K562 (cell line): ENCODE measurements around the gene SLC5A12. TPM values are rescaled to one million over a fixed set of nuclear protein-coding genes. Genes with fewer than 3 reads are reported as not detected.

ENCODE experiments used
- ATAC-seq: fragments of 200-7000 bp; cut with Tn5 transposase; 3 replicates; pipeline ENCODE4 v1.9.1; 2020; ENCODE audit warnings: moderate library complexity
- BruUV-seq: library from RNA; stranded (reverse); fragments of 400-500 nt; replicated peaks from 2 replicates; lab custom pipeline; 2021; lab: Mats Ljungman, UMichigan
- CTCF ChIA-PET: fragments of 300-600 bp; formaldehyde crosslinking; extraction: SDS; loops from one replicate; lab custom pipeline; 2021; ENCODE audit warnings: low intra/inter-chr PET ratio; lab: Yijun Ruan, JAX
- POLR2A ChIA-PET: fragments of 300-600, 350-650 bp; sonication (Branson Sonifier 250); formaldehyde crosslinking; extraction: SDS; loops from one replicate; lab custom pipeline; 2021; ENCODE audit warnings: antibody characterized with exemption, inconsistent platforms; lab: Yijun Ruan, JAX
- DNase-seq, 4 experiments: peaks; one replicate each; pipeline versions ENCODE4 v3.0.0 to v3.0.0-alpha.2; 2011 to 2018; ENCODE audit warnings: low spot score in 3 of 4, mixed read lengths in 3 of 4; ENCODE audit errors: extremely low read depth in 1 of 4
- FAIRE-seq: peaks from 2 replicates; lab custom pipeline; 2011; peaks lifted over from hg19 to GRCh38; lab: Jason Lieb, UNC
- H2AFZ ChIP-seq: 2 replicates; pipeline ENCODE4 v1.6.0; 2011; ENCODE audit warnings: low read depth, low read length, control low read depth, inconsistent platforms
- H3K27ac ChIP-seq: fragments of 200-600 bp; 3 replicates; pipeline ENCODE4 v1.8.0; 2011; ENCODE audit warnings: low read depth, mild to moderate bottlenecking, control low read depth, inconsistent platforms, low read length, moderate library complexity, mixed read lengths; ENCODE audit errors: extremely low read depth
- H3K27me3 ChIP-seq, 2 experiments: fragments of 300-600 bp in 1 of 2; 2 replicates in 1 of 2; 3 replicates in 1 of 2; pipeline versions ENCODE4 v1.6.0 to v1.8.0; 2011; ENCODE audit warnings: inconsistent platforms in 2 of 2, low read length in 2 of 2, mild to moderate bottlenecking in 1 of 2, mixed read lengths in 1 of 2, moderate library complexity in 1 of 2; ENCODE audit not compliant: control insufficient read depth in 2 of 2, insufficient read depth in 2 of 2
- H3K36me3 ChIP-seq: fragments of 300-600 bp; 3 replicates; pipeline ENCODE4 v1.8.0; 2011; ENCODE audit warnings: mild to moderate bottlenecking, low read length, inconsistent platforms; ENCODE audit not compliant: control insufficient read depth, insufficient read depth
- H3K4me1 ChIP-seq, 2 experiments: fragments of 200-600 bp in 1 of 2; replicated peaks in 1 of 2; 2 replicates in 1 of 2; 3 replicates in 1 of 2; pipeline versions ENCODE4 v1.5.1 to v1.8.0; 2011; ENCODE audit warnings: inconsistent platforms in 2 of 2, low read length in 2 of 2, mild to moderate bottlenecking in 1 of 2, mixed read lengths in 1 of 2, moderate library complexity in 1 of 2; ENCODE audit not compliant: control insufficient read depth in 2 of 2, insufficient read depth in 2 of 2
- H3K4me2 ChIP-seq: 2 replicates; pipeline ENCODE4 v1.6.1; 2011; ENCODE audit warnings: low read length, control low read depth, inconsistent platforms, mixed read lengths; ENCODE audit not compliant: insufficient read depth
- H3K4me3 ChIP-seq: fragments of 200-600 bp; sonication (generic), shearing (Covaris generic); 2 replicates; pipeline ENCODE4 v1.5.1; 2016; ENCODE audit warnings: control low read depth, inconsistent platforms
- H3K79me2 ChIP-seq: fragments of 200-600 bp; 3 replicates; pipeline ENCODE4 v1.8.0; 2011; ENCODE audit warnings: low read length, inconsistent platforms; ENCODE audit not compliant: control insufficient read depth, insufficient read depth
- H3K9ac ChIP-seq, 2 experiments: 2 replicates each; pipeline versions ENCODE4 v1.6.0 to v1.6.1; 2011; ENCODE audit warnings: low read depth in 2 of 2, low read length in 2 of 2, control low read depth in 1 of 2, inconsistent platforms in 1 of 2, mild to moderate bottlenecking in 1 of 2, mixed read lengths in 1 of 2; ENCODE audit not compliant: insufficient read depth in 1 of 2
- H3K9me1 ChIP-seq: one replicate; pipeline ENCODE4 v1.6.0; 2011; ENCODE audit warnings: inconsistent platforms, mild to moderate bottlenecking, low read length, moderate library complexity; ENCODE audit not compliant: control insufficient read depth, insufficient read depth
- H3K9me3 ChIP-seq: replicated peaks from 2 replicates; pipeline ENCODE4 v1.5.1; 2011; ENCODE audit warnings: low read depth, low read length, inconsistent platforms; ENCODE audit not compliant: control insufficient read depth, insufficient read depth
- H4K20me1 ChIP-seq: replicated peaks from 2 replicates; pipeline ENCODE4 v1.6.1; 2011; ENCODE audit warnings: low read length, inconsistent platforms, mixed read lengths; ENCODE audit not compliant: control insufficient read depth, insufficient read depth
- EP300 ChIP-seq: IDR thresholded peaks from 2 replicates; pipeline ENCODE4 v1.6.1; 2012; ENCODE audit warnings: low read length, improper control_type of control experiment
- JUND ChIP-seq, 2 experiments: IDR thresholded peaks; 2 replicates in 1 of 2; 3 replicates in 1 of 2; pipeline ENCODE4 v1.6.1; 2011; ENCODE audit warnings: borderline replicate concordance in 2 of 2, low read depth in 2 of 2, low read length in 2 of 2, improper control_type of control experiment in 1 of 2, missing biosample characterization in 1 of 2, missing genetic modification characterization in 1 of 2, missing genetic modification reagents in 1 of 2
- LCOR ChIP-seq: sonication (generic); formaldehyde crosslinking; IDR thresholded peaks from 2 replicates; pipeline ENCODE4 v1.8.0; 2022; ENCODE audit warnings: mild to moderate bottlenecking, missing genetic modification reagents
- MEF2D ChIP-seq: conservative IDR thresholded peaks from 2 replicates; pipeline ENCODE4 v1.6.1; 2016; ENCODE audit warnings: low read depth, missing genetic modification characterization, missing compliant biosample characterization
- NCOA4 ChIP-seq: fragments of 450-650 bp; IDR thresholded peaks from 2 replicates; pipeline ENCODE4 v1.6.1; 2018; ENCODE audit warnings: mild to moderate bottlenecking; ENCODE audit not compliant: partially characterized antibody
- RBM15 ChIP-seq: fragments of 200-400 bp; formaldehyde crosslinking; IDR thresholded peaks from 2 replicates; pipeline ENCODE4 v1.6.1; 2018; ENCODE audit warnings: mild to moderate bottlenecking, low read length, moderate library complexity; ENCODE audit not compliant: insufficient read depth
- SREBF1 ChIP-seq: fragments of 150-350 bp; IDR thresholded peaks from 2 replicates; pipeline ENCODE4 v1.6.1; 2014; ENCODE audit warnings: antibody characterized with exemption, low read depth, low read length, borderline replicate concordance
- ZNF561 ChIP-seq: fragments of 450-650 bp; formaldehyde crosslinking; conservative IDR thresholded peaks from 2 replicates; pipeline ENCODE4 v1.4.0; 2020; ENCODE audit warnings: mild to moderate bottlenecking, moderate library complexity
- WGBS: fragments of 100-300 bp; shearing (Covaris generic); methylation state at CpG from one replicate; pipeline ENCODE4 v1.1.6; 2016; ENCODE audit warnings: low coverage, mixed read lengths; ENCODE audit not compliant: insufficient coverage; ENCODE audit errors: missing lambda C conversion rate; 5-methylcytosine and 5-hydroxymethylcytosine counted together
- in situ Hi-C: fragments of 300-500 bp; cut with MboI; formaldehyde crosslinking; loops from 4 replicates; pipeline ENCODE4 v1.15.0; 2018; ENCODE audit warnings: inconsistent platforms, mixed read lengths
- intact Hi-C: fragments of 100-400 bp; cut with micrococcal nuclease; formaldehyde crosslinking; loops from 2 replicates; pipeline ENCODE4 v1.14.2; 2022
- polyA plus RNA-seq, 8 experiments: library from polyadenylated mRNA; depleted of rRNA in 4 of 8; stranded (reverse) in 5 of 8; unstranded in 3 of 8; fragments of >200 nt; fragmentation: Nextera tagmentation in 2 of 8; fragmentation: Illumina TruSeq in 1 of 8; extraction: Ambion mirVana in 2 of 8; extraction: Trizol in 1 of 8; gene quantifications; 2 replicates each; pipeline versions ENCODE4 v1.2.1 to v1.2.3, GENCODE V29; 2011 to 2014; ENCODE audit warnings: inconsistent platforms in 1 of 8, missing spikeins in 1 of 8
- total RNA-seq, 7 experiments: library from RNA; depleted of rRNA in 6 of 7; stranded (reverse); fragments of >200 nt in 6 of 7; fragmentation: Illumina TruSeq in 2 of 7; extraction: Trizol in 2 of 7; gene quantifications; 2 replicates each; pipeline versions ENCODE4 v1.2.1 to v1.2.3, GENCODE V29; 2011 to 2021; ENCODE audit warnings: low replicate concordance in 1 of 7
- TF ChIP-seq, protein P1 (sequence below): fragments of 200-800 bp; sonication (Bioruptor generic); IDR thresholded peaks from 2 replicates; pipeline ENCODE4 v1.6.1; 2017; ENCODE audit warnings: missing genetic modification characterization, missing compliant biosample characterization

SLC5A12 gene
- total and polyA plus RNA-seq, 9 of the 15 experiments (the other 6 are each of a cell fraction or from before 2014, with no cell fraction given), result 0.03 to 0.16 (median 0.06) TPM; not detected in 5

- DNase-seq (peak in 1 of 4 experiments; percentile 4), ATAC-seq (no peak)
- Histone ChIP-seq H3K36me3 (no peaks in the 10 kb centered on the region), H3K4me3 (no peak overlapping the region), H3K27me3 (no peaks in the 10 kb centered on the region), H3K9me1 (no peaks in the 10 kb centered on the region), H3K4me1 (no peaks in the 10 kb centered on the region), H3K4me2 (no peak overlapping the region), H2AFZ (no peak overlapping the region), H4K20me1 (no peaks in the 10 kb centered on the region), H3K27ac (no peak overlapping the region)
- intact Hi-C loops, result no loop called here
- WGBS, result 0% methylated on average over 1 of the region's 2 CpGs
- in situ Hi-C loops, result no loop called here
- POLR2A ChIA-PET, result no interaction called here
- no TSS peak for BruUV-seq
- TF ChIP-seq LCOR (CRISPR knock-in tag), result no peak
- no peak for TF ChIP-seq EP300
- TF ChIP-seq MEF2D, result no peak
- TF ChIP-seq JUND (IDR thresholded peaks at IDR 0.05; ENCODE audit: borderline replicate concordance, low read depth, low read length), result no peak
- TF ChIP-seq JUND (tag; IDR thresholded peaks at IDR 0.05; ENCODE audit: borderline replicate concordance, low read depth, low read length), result no peak
- TF ChIP-seq NCOA4, result no peak
- TF ChIP-seq SREBF1, result no peak
- TF ChIP-seq, protein P1, sequence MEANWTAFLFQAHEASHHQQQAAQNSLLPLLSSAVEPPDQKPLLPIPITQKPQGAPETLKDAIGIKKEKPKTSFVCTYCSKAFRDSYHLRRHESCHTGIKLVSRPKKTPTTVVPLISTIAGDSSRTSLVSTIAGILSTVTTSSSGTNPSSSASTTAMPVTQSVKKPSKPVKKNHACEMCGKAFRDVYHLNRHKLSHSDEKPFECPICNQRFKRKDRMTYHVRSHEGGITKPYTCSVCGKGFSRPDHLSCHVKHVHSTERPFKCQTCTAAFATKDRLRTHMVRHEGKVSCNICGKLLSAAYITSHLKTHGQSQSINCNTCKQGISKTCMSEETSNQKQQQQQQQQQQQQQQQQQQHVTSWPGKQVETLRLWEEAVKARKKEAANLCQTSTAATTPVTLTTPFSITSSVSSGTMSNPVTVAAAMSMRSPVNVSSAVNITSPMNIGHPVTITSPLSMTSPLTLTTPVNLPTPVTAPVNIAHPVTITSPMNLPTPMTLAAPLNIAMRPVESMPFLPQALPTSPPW (CRISPR knock-in tag), result no peak
- TF ChIP-seq RBM15, result no peak
- TF ChIP-seq ZNF561, result no peak
- TF ChIP-seq, all 486 proteins: peak for 0
- Histone ChIP-seq H3K9me3 (no peaks in the 10 kb centered on the region), H3K79me2 (no peaks in the 10 kb centered on the region), H3K9ac (no peak overlapping the region)
- CTCF ChIA-PET, result no interaction called here
- FAIRE-seq, result no peak
Measured at GRCh38 chr11:26741036-26741435, 19.2 kb upstream of the SLC5A12 start.
